GM12873 (cell line): ENCODE measurements around the gene TLL2.

Experiments used
- TF ChIP-seq, protein P1 (sequence below): IDR thresholded peaks from 2 replicates; pipeline ENCODE4 v1.5.1; 2012; ENCODE audit warnings: low read depth, mild to moderate bottlenecking, moderate library complexity, low read length, control low read depth; ENCODE audit not compliant: insufficient read depth; ENCODE audit errors: missing control alignments

TLL2 gene

DNA sequence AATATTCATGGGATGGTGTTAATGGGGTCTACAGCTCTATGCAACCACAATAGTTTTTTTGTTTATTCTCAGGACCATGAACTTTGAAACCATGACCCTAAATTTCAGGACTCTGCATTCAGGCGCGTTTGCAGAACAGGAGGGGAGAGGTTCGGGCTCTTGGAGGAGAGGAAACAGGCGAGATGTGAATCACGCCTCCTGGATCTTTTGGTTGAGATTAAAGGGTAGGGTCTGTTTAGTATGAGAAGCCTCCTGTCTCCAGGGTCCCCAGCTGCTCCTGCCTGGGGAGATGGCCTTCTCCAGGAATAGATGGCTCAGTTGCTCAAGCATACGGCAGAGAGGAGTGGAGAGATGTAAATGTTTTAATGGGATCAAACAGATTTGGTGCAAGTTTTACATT is 18.2 kb downstream of the TLL2 start:
- TF ChIP-seq, protein P1, sequence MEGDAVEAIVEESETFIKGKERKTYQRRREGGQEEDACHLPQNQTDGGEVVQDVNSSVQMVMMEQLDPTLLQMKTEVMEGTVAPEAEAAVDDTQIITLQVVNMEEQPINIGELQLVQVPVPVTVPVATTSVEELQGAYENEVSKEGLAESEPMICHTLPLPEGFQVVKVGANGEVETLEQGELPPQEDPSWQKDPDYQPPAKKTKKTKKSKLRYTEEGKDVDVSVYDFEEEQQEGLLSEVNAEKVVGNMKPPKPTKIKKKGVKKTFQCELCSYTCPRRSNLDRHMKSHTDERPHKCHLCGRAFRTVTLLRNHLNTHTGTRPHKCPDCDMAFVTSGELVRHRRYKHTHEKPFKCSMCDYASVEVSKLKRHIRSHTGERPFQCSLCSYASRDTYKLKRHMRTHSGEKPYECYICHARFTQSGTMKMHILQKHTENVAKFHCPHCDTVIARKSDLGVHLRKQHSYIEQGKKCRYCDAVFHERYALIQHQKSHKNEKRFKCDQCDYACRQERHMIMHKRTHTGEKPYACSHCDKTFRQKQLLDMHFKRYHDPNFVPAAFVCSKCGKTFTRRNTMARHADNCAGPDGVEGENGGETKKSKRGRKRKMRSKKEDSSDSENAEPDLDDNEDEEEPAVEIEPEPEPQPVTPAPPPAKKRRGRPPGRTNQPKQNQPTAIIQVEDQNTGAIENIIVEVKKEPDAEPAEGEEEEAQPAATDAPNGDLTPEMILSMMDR: no peak

DNA sequence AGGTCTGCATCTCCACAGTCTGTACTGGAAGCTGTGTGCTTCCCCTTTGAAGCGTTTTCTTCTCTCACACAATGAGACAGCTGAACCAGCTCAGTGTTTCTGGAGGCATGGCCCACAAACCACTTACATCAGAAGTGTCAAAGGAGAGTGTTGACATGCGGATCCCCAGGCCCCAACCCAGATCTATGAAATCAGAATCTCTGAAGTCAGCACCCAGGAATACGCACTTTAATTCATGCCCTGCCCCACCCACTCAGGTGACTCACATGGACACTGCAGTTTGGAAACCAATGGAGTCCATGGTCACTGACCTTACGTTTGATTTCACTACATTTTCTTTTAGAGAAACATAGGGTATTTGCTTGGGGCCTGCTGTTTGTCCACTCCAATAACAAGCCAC is 19.0 kb downstream of the TLL2 start:
- TF ChIP-seq, protein P1: no peak

GRCh38 chr10:96493871-96494525 is 19.7 kb downstream of the TLL2 start:
- TF ChIP-seq, protein P1: no peak

DNA sequence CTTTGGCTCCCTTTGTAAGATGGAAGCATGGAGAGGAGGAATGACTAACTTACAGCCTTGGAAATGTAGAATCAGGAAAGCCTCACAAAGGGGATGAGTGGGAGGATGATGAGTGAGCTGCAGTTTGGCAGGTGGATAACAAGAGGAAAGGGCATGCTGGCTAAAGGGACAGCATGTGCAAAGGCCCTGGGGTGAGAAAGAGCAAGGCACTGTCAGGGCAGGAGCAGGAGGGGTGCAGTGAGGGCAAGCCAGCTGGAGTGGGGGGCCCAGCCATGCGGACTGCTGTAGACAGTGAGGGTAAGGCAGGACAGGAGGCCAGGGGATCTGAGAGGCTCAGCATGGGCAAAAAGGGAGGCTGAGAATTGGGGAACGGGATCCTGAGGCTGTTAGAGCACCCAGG is 20.5 kb downstream of the TLL2 start:
- TF ChIP-seq, protein P1: no peak

DNA sequence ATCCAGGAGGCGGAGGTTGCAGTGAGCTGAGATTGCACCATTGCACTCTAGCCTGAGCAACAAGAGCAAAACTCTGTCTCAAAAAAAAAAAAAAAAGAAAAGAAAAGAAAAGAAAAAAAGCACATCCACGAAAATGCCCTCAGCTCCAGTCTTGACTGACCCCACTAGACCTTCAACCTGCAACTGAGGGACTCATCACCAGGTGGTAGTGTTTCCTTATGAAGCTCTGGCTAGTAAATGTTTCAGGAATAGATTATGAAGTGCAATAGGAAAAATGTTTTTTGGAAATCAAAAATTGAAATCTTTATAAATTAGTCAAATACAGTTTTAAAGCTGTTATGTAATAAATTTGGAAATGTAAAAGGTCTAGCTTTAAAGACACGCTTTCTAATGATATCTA is 22.4 kb downstream of the TLL2 start:
- TF ChIP-seq, protein P1: peak; percentile 33

GRCh38 chr10:96488161-96488935 is 25.4 kb downstream of the TLL2 start:
- TF ChIP-seq, protein P1: no peak

- TF ChIP-seq, protein P1: no peak
Measured at GRCh38 chr10:96482815-96483588, 30.7 kb downstream of the TLL2 start.
